ENCODE results near the gene EXOC3. TPM values are rescaled to one million over a fixed set of nuclear protein-coding genes. Genes with fewer than 3 reads are reported as not detected.

EXOC3 gene
- total RNA-seq, 1 experiment from 2014 or later: 60.1 TPM

- peaks cover 3% of the 10 kb centered on the region; the same call in 1 of the 2 replicates for H3K36me3 Mint-ChIP-seq
- ATAC-seq (no peak), DNase-seq (ENCODE audit: low spot score) (no peak)
- no peak overlapping the region for H3K4me3 Mint-ChIP-seq
- no peaks in the 10 kb centered on the region for H3K27me3 Mint-ChIP-seq (ENCODE audit: low read depth)
- ChIA-PET POLR2A (interaction anchor here (0.6 kb wide), 1 partner anchor 17 kb away, joined by 3 read pairs; no protein-coding TSS in a partner anchor), CTCF (interaction anchor here (0.5 to 8.8 kb wide), 46 partner anchors 8 to 882 kb away, joined by 3 to 73 read pairs (median 5); partner anchors contain the start of genes AHRR and EXOC3)
- no peak for TF ChIP-seq NR1H2 (CRISPR knock-in tag; IDR thresholded peaks at IDR 0.05)
- no peak for TF ChIP-seq MXD4 (CRISPR knock-in tag; IDR thresholded peaks at IDR 0.05; ENCODE audit: borderline replicate concordance)
- TF ChIP-seq, protein P1, sequence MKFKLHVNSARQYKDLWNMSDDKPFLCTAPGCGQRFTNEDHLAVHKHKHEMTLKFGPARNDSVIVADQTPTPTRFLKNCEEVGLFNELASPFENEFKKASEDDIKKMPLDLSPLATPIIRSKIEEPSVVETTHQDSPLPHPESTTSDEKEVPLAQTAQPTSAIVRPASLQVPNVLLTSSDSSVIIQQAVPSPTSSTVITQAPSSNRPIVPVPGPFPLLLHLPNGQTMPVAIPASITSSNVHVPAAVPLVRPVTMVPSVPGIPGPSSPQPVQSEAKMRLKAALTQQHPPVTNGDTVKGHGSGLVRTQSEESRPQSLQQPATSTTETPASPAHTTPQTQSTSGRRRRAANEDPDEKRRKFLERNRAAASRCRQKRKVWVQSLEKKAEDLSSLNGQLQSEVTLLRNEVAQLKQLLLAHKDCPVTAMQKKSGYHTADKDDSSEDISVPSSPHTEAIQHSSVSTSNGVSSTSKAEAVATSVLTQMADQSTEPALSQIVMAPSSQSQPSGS (CRISPR knock-in tag; IDR thresholded peaks at IDR 0.05; ENCODE audit: borderline replicate concordance, low read depth): no peak
- TF ChIP-seq SMAD3 (CRISPR knock-in tag; IDR thresholded peaks at IDR 0.05; ENCODE audit: borderline replicate concordance): no peak
- TF ChIP-seq, protein P2, sequence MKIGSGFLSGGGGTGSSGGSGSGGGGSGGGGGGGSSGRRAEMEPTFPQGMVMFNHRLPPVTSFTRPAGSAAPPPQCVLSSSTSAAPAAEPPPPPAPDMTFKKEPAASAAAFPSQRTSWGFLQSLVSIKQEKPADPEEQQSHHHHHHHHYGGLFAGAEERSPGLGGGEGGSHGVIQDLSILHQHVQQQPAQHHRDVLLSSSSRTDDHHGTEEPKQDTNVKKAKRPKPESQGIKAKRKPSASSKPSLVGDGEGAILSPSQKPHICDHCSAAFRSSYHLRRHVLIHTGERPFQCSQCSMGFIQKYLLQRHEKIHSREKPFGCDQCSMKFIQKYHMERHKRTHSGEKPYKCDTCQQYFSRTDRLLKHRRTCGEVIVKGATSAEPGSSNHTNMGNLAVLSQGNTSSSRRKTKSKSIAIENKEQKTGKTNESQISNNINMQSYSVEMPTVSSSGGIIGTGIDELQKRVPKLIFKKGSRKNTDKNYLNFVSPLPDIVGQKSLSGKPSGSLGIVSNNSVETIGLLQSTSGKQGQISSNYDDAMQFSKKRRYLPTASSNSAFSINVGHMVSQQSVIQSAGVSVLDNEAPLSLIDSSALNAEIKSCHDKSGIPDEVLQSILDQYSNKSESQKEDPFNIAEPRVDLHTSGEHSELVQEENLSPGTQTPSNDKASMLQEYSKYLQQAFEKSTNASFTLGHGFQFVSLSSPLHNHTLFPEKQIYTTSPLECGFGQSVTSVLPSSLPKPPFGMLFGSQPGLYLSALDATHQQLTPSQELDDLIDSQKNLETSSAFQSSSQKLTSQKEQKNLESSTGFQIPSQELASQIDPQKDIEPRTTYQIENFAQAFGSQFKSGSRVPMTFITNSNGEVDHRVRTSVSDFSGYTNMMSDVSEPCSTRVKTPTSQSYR (CRISPR knock-in tag; IDR thresholded peaks at IDR 0.05): no peak
- no peak for TF ChIP-seq ZNF263 (CRISPR knock-in tag; IDR thresholded peaks at IDR 0.05; ENCODE audit: low read depth)
- H3K27ac Mint-ChIP-seq: peak overlapping the region; percentile 60; the same call in 1 of the 2 replicates
- H3K4me1 Mint-ChIP-seq: peaks cover 4% of the 10 kb centered on the region; the same call in 1 of the 2 replicates
- H3K9me3 Mint-ChIP-seq: peaks cover 9% of the 10 kb centered on the region; the same call in 1 of the 2 replicates
These were observed 11.3 kb upstream of the EXOC3 start for GRCh38 chr5:431711-432050.

- Mint-ChIP-seq H3K27me3 (ENCODE audit: low read depth) (no peaks in the 10 kb centered on the region), H3K4me1 (peaks cover 4% of the 10 kb centered on the region; the same call in 1 of the 2 replicates), H3K4me3 (no peak overlapping the region), H3K36me3 (peaks cover 3% of the 10 kb centered on the region; the same call in 1 of the 2 replicates), H3K9me3 (0 out of 2 replicates have a peak, but pooled peaks cover 6% of the 10 kb centered on the region), H3K27ac (no peak overlapping the region)
- no peak for DNase-seq (ENCODE audit: low spot score)
- ATAC-seq: no peak
- ChIA-PET CTCF (interaction anchor here (0.8 to 8.8 kb wide), 5 partner anchors 13 to 115 kb away, joined by 5 to 73 read pairs (median 33); no protein-coding TSS in a partner anchor), POLR2A (no interaction called here)
- no peak for TF ChIP-seq NFE2L1 (CRISPR knock-in tag; IDR thresholded peaks at IDR 0.05)
- TF ChIP-seq RORB (CRISPR knock-in tag; IDR thresholded peaks at IDR 0.05): no peak
- TF ChIP-seq PRDM15 (CRISPR knock-in tag; IDR thresholded peaks at IDR 0.05): no peak
- TF ChIP-seq NR1H2 (CRISPR knock-in tag; IDR thresholded peaks at IDR 0.05): no peak
- TF ChIP-seq, protein P3, sequence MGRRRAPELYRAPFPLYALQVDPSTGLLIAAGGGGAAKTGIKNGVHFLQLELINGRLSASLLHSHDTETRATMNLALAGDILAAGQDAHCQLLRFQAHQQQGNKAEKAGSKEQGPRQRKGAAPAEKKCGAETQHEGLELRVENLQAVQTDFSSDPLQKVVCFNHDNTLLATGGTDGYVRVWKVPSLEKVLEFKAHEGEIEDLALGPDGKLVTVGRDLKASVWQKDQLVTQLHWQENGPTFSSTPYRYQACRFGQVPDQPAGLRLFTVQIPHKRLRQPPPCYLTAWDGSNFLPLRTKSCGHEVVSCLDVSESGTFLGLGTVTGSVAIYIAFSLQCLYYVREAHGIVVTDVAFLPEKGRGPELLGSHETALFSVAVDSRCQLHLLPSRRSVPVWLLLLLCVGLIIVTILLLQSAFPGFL (CRISPR knock-in tag; IDR thresholded peaks at IDR 0.05; ENCODE audit: borderline replicate concordance): no peak
- TF ChIP-seq OVOL2 (CRISPR knock-in tag; IDR thresholded peaks at IDR 0.05; ENCODE audit: borderline replicate concordance): no peak
- TF ChIP-seq ZNF232 (CRISPR knock-in tag; IDR thresholded peaks at IDR 0.05): no peak
- TF ChIP-seq MXD4 (CRISPR knock-in tag; IDR thresholded peaks at IDR 0.05; ENCODE audit: borderline replicate concordance): no peak
- TF ChIP-seq ZMAT4 (CRISPR knock-in tag; IDR thresholded peaks at IDR 0.05): no peak
- TF ChIP-seq GRHL2 (CRISPR knock-in tag; IDR thresholded peaks at IDR 0.05; ENCODE audit: insufficient replicate concordance, severe bottlenecking): no peak
- TF ChIP-seq SP1 (CRISPR knock-in tag; conservative IDR thresholded peaks at IDR 0.05): no peak
- TF ChIP-seq, protein P2 (CRISPR knock-in tag; IDR thresholded peaks at IDR 0.05): no peak
- TF ChIP-seq E2F1 (CRISPR knock-in tag; IDR thresholded peaks at IDR 0.05): no peak
- TF ChIP-seq, protein P4, sequence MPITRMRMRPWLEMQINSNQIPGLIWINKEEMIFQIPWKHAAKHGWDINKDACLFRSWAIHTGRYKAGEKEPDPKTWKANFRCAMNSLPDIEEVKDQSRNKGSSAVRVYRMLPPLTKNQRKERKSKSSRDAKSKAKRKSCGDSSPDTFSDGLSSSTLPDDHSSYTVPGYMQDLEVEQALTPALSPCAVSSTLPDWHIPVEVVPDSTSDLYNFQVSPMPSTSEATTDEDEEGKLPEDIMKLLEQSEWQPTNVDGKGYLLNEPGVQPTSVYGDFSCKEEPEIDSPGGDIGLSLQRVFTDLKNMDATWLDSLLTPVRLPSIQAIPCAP (CRISPR knock-in tag; IDR thresholded peaks at IDR 0.05): no peak
These were observed 10.6 kb upstream of the EXOC3 start for GRCh38 chr5:432201-432927.

Data from WTC11 (cell line).